Suprapubic skin (tissue), 4 donors: Measurements from ENCODE around the gene WDR43.

ENCODE experiments used
- EP300 ChIP-seq: sonication (generic); formaldehyde crosslinking; IDR thresholded peaks from one replicate; pipeline ENCODE4 v1.6.1; 2017; ENCODE audit warnings: antibody characterized with exemption
- POLR2A ChIP-seq, 2 donors: fragments of 450-650 bp; IDR thresholded peaks; one replicate each; pipeline ENCODE4 v1.6.1; 2017; ENCODE audit warnings: antibody characterized with exemption in 2 of 2, mild to moderate bottlenecking in 2 of 2, moderate library complexity in 2 of 2
- POLR2AphosphoS5 ChIP-seq, 3 donors: sonication (generic); formaldehyde crosslinking; IDR thresholded peaks; one replicate each; pipeline ENCODE4 v1.6.1; 2017; ENCODE audit warnings: antibody characterized with exemption in 3 of 3
- TF ChIP-seq, protein P1 (sequence below), 2 donors: fragments of 200-600 bp in 1 of 2; fragments of 450-650 bp in 1 of 2; sonication (generic) in 1 of 2; IDR thresholded peaks; one replicate each; pipeline ENCODE4 v1.5.1; 2016 to 2019; ENCODE audit warnings: antibody characterized with exemption in 2 of 2, mild to moderate bottlenecking in 1 of 2, moderate library complexity in 1 of 2

DNA sequence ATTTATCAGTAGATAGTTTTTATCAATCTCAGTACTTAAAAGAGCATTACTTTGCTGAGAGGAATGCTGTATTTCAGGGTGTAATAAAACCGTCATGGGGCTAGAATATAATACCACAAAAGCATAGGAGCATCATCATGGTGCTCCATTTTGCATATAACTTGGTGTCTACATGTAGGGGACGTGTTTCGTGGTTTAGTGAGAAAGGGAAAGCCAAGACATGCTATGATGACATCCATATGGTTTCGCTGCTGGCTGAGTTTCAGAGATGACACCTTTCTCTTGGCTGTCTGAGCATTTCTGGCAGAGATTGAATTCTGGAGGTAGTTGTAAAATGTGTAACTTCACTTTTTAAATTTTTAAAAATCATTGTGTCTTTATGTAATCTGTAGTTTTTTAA lies 32.4 kb downstream of the WDR43 start:
- TF ChIP-seq, protein P1, sequence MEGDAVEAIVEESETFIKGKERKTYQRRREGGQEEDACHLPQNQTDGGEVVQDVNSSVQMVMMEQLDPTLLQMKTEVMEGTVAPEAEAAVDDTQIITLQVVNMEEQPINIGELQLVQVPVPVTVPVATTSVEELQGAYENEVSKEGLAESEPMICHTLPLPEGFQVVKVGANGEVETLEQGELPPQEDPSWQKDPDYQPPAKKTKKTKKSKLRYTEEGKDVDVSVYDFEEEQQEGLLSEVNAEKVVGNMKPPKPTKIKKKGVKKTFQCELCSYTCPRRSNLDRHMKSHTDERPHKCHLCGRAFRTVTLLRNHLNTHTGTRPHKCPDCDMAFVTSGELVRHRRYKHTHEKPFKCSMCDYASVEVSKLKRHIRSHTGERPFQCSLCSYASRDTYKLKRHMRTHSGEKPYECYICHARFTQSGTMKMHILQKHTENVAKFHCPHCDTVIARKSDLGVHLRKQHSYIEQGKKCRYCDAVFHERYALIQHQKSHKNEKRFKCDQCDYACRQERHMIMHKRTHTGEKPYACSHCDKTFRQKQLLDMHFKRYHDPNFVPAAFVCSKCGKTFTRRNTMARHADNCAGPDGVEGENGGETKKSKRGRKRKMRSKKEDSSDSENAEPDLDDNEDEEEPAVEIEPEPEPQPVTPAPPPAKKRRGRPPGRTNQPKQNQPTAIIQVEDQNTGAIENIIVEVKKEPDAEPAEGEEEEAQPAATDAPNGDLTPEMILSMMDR (IDR thresholded peaks at IDR 0.05) = no peak
- TF ChIP-seq EP300 = no peak
- no peak for TF ChIP-seq POLR2AphosphoS5 (IDR thresholded peaks at IDR 0.05)
- no peak for TF ChIP-seq POLR2A (IDR thresholded peaks at IDR 0.05)
